GM12878 (cell line): ENCODE results near the gene GAPDHS.

Experiments
- ATF7 ChIP-seq: fragments of 450-650 bp; IDR thresholded peaks from 2 replicates; pipeline ENCODE4 v1.6.1; 2016; ENCODE audit warnings: low read depth, mild to moderate bottlenecking
- CEBPB ChIP-seq, 2 experiments: fragments of 150-350 bp in 1 of 2; IDR thresholded peaks; 2 replicates each; pipeline ENCODE4 v1.6.1; 2012 to 2014; ENCODE audit warnings: low read depth in 2 of 2, low read length in 2 of 2, borderline replicate concordance in 1 of 2, inconsistent platforms in 1 of 2
- CHD2 ChIP-seq: IDR thresholded peaks from 2 replicates; pipeline ENCODE4 v1.6.1; 2011; ENCODE audit warnings: low read depth, low read length, improper control_type of control experiment, borderline replicate concordance
- EZH2 ChIP-seq: IDR thresholded peaks from 2 replicates; pipeline ENCODE4 v1.6.1; 2012; ENCODE audit warnings: low read depth, mild to moderate bottlenecking, control low read depth, inconsistent platforms, low read length, borderline replicate concordance; ENCODE audit not compliant: control insufficient read depth
- FOS ChIP-seq: IDR thresholded peaks from 3 replicates; pipeline ENCODE4 v1.6.1; 2011; ENCODE audit warnings: borderline replicate concordance; ENCODE audit not compliant: insufficient read length; ENCODE audit errors: extremely low read depth
- HDAC6 ChIP-seq: fragments of 200-600 bp; sonication (generic); IDR thresholded peaks from one replicate; pipeline ENCODE4 v1.8.0; 2017; ENCODE audit warnings: antibody characterized with exemption; ENCODE audit not compliant: unreplicated experiment
- POLR2A ChIP-seq: IDR thresholded peaks from 2 replicates; pipeline ENCODE4 v1.6.1; 2011; ENCODE audit warnings: low read depth, mild to moderate bottlenecking, low read length
- POLR2AphosphoS5 ChIP-seq: IDR thresholded peaks from 2 replicates; pipeline ENCODE4 v1.6.1; 2011; ENCODE audit warnings: mild to moderate bottlenecking, low read length, inconsistent platforms
- TAF1 ChIP-seq: IDR thresholded peaks from 2 replicates; pipeline ENCODE4 v1.6.1; 2011; ENCODE audit warnings: mild to moderate bottlenecking, low read depth, low read length, borderline replicate concordance
- USF2 ChIP-seq: IDR thresholded peaks from 2 replicates; pipeline ENCODE4 v1.6.1; 2011; ENCODE audit warnings: low read depth, low read length, improper control_type of control experiment, borderline replicate concordance
- ZNF274 ChIP-seq: IDR thresholded peaks from one replicate; pipeline ENCODE4 v1.8.0; 2011; ENCODE audit not compliant: insufficient read length, insufficient read depth
- ZZZ3 ChIP-seq: IDR thresholded peaks from 2 replicates; pipeline ENCODE4 v1.6.1; 2011; ENCODE audit warnings: low read depth; ENCODE audit not compliant: control insufficient read depth, insufficient read length
- TF ChIP-seq, protein P1 (sequence below), 3 experiments: IDR thresholded peaks in 2 of 3; conservative IDR thresholded peaks in 1 of 3; 2 replicates each; pipeline ENCODE4 v1.5.1; 2011; ENCODE audit warnings: low read depth in 3 of 3, low read length in 3 of 3, mild to moderate bottlenecking in 3 of 3, control low read depth in 2 of 3, moderate library complexity in 2 of 3, inconsistent platforms in 1 of 3, mixed read lengths in 1 of 3; ENCODE audit not compliant: control insufficient read depth in 2 of 3, insufficient read depth in 1 of 3; ENCODE audit errors: extremely low read depth in 1 of 3

DNA sequence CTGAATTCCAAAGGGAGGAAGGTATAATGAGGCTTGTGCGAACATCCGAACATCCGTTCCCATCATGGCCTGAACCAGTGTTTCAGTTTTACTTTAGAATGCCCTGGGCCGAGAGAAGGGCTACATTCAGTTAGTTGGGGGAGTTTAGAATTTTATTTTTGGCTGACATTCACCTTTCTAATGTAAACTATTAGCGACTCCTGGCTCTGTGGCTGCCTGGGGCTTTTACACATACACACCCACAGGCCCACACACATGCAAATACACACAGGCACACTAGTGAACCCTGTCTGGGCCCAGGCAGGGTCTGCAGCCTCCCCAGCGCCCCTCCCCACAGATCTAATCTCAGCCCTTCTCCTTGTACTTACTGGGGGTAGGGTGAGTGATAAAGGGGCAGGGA lies 6.1 kb downstream of the GAPDHS start:
- no peak for TF ChIP-seq TAF1
- TF ChIP-seq, protein P1, sequence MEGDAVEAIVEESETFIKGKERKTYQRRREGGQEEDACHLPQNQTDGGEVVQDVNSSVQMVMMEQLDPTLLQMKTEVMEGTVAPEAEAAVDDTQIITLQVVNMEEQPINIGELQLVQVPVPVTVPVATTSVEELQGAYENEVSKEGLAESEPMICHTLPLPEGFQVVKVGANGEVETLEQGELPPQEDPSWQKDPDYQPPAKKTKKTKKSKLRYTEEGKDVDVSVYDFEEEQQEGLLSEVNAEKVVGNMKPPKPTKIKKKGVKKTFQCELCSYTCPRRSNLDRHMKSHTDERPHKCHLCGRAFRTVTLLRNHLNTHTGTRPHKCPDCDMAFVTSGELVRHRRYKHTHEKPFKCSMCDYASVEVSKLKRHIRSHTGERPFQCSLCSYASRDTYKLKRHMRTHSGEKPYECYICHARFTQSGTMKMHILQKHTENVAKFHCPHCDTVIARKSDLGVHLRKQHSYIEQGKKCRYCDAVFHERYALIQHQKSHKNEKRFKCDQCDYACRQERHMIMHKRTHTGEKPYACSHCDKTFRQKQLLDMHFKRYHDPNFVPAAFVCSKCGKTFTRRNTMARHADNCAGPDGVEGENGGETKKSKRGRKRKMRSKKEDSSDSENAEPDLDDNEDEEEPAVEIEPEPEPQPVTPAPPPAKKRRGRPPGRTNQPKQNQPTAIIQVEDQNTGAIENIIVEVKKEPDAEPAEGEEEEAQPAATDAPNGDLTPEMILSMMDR (IDR thresholded peaks at IDR 0.05 in 2 of 3, conservative IDR thresholded peaks at IDR 0.05 in 1 of 3; ENCODE audit: control insufficient read depth in 2 of 3, extremely low read depth in 1 of 3, insufficient read depth in 1 of 3, low read depth in 3 of 3, low read length in 3 of 3), result no peak
- no peak for TF ChIP-seq ZZZ3
- no peak for TF ChIP-seq ZNF274
- no peak for TF ChIP-seq CHD2
- TF ChIP-seq POLR2A, result no peak
- no peak for TF ChIP-seq FOS
- TF ChIP-seq HDAC6, result no peak
- no peak for TF ChIP-seq ATF7
- TF ChIP-seq USF2, result no peak
- no peak for TF ChIP-seq POLR2AphosphoS5
- TF ChIP-seq CEBPB (IDR thresholded peaks at IDR 0.05; ENCODE audit: borderline replicate concordance in 1 of 2, low read depth in 2 of 2, low read length in 2 of 2), result no peak
- no peak for TF ChIP-seq EZH2
